ENCODE measurements around the gene COX5A. TPM values are rescaled to one million over a fixed set of nuclear protein-coding genes. Genes with fewer than 3 reads are reported as not detected.

The COX5A gene
- total and polyA plus RNA-seq, 2 donors from 2014 or later: 150 to 701 TPM

GRCh38 chr15:74933573-74933972 is 4.3 kb downstream of the COX5A start:
- FAIRE-seq: no peak
- Histone ChIP-seq H3K27me3 (ENCODE audit: control insufficient read depth, insufficient read depth, low read length) (no peaks in the 10 kb centered on the region), H3K9me3 (ENCODE audit: control insufficient read depth in 2 of 3, insufficient read depth in 1 of 3, low read length in 3 of 3) (no peaks in the 10 kb centered on the region), H3K4me3 (ENCODE audit: low read length in 3 of 3) (no peak overlapping the region), H3K4me1 (ENCODE audit: control insufficient read depth in 2 of 3, insufficient read depth in 2 of 3, low read depth in 1 of 3, low read length in 3 of 3) (peaks cover 0 to 6% (median 3%) of the 10 kb centered on the region in 3 donors), H3K9ac (ENCODE audit: low read length in 3 of 3) (no peak overlapping the region), H3K36me3 (ENCODE audit: control insufficient read depth in 2 of 3, insufficient read depth in 3 of 3, low read length in 3 of 3) (peaks cover 5 to 6% (median 5%) of the 10 kb centered on the region in 3 donors), H3K27ac (ENCODE audit: low read depth in 2 of 2, low read length in 2 of 2) (no peak overlapping the region)
- DNase-seq: no peak
- intact Hi-C loops (cut with DNase I): no loop called here
- no peak for TF ChIP-seq CTCF (IDR thresholded peaks at IDR 0.05; ENCODE audit: borderline replicate concordance, extremely low read depth, insufficient read depth)

- FAIRE-seq (no peak), DNase-seq (no peak)
- Histone ChIP-seq H3K4me1 (ENCODE audit: control insufficient read depth in 2 of 3, insufficient read depth in 2 of 3, low read depth in 1 of 3, low read length in 3 of 3) (peaks cover 0 to 2% (median 0%) of the 10 kb centered on the region in 3 donors), H3K27me3 (ENCODE audit: control insufficient read depth, insufficient read depth, low read length) (no peaks in the 10 kb centered on the region), H3K36me3 (ENCODE audit: control insufficient read depth in 2 of 3, insufficient read depth in 3 of 3, low read length in 3 of 3) (peaks cover 6 to 22% (median 10%) of the 10 kb centered on the region in 3 donors), H3K9ac (ENCODE audit: low read length in 3 of 3) (no peak overlapping the region), H3K9me3 (ENCODE audit: control insufficient read depth in 2 of 3, insufficient read depth in 1 of 3, low read length in 3 of 3) (no peaks in the 10 kb centered on the region), H3K4me3 (ENCODE audit: low read length in 3 of 3) (no peak overlapping the region), H3K27ac (ENCODE audit: low read depth in 2 of 2, low read length in 2 of 2) (no peak overlapping the region)
- intact Hi-C loops (cut with DNase I): no loop called here
- no peak for TF ChIP-seq CTCF (IDR thresholded peaks at IDR 0.05; ENCODE audit: borderline replicate concordance, extremely low read depth, insufficient read depth)
These were observed 9.1 kb downstream of the COX5A start for GRCh38 chr15:74928771-74929198.

- Histone ChIP-seq H3K9me3 (ENCODE audit: control insufficient read depth in 2 of 3, insufficient read depth in 1 of 3, low read length in 3 of 3) (no peaks in the 10 kb centered on the region), H3K9ac (ENCODE audit: low read length in 3 of 3) (no peak overlapping the region), H3K27ac (ENCODE audit: low read depth in 2 of 2, low read length in 2 of 2) (no peak overlapping the region), H3K4me3 (ENCODE audit: low read length in 3 of 3) (no peak overlapping the region), H3K27me3 (ENCODE audit: control insufficient read depth, insufficient read depth, low read length) (no peaks in the 10 kb centered on the region), H3K4me1 (ENCODE audit: control insufficient read depth in 2 of 3, insufficient read depth in 2 of 3, low read depth in 1 of 3, low read length in 3 of 3) (no peaks in the 10 kb centered on the region), H3K36me3 (ENCODE audit: control insufficient read depth in 2 of 3, insufficient read depth in 3 of 3, low read length in 3 of 3) (peaks cover 6 to 35% (median 20%) of the 10 kb centered on the region in 3 donors)
- FAIRE-seq (no peak), DNase-seq (no peak)
- intact Hi-C loops (cut with DNase I): no loop called here
- TF ChIP-seq CTCF (IDR thresholded peaks at IDR 0.05; ENCODE audit: borderline replicate concordance, extremely low read depth, insufficient read depth): no peak
These were observed 13.3 kb downstream of the COX5A start for GRCh38 chr15:74924525-74924924.

- Histone ChIP-seq H3K4me3 (ENCODE audit: low read length in 3 of 3) (no peak overlapping the region), H3K9me3 (ENCODE audit: control insufficient read depth in 2 of 3, insufficient read depth in 1 of 3, low read length in 3 of 3) (no peaks in the 10 kb centered on the region), H3K27ac (ENCODE audit: low read depth in 2 of 2, low read length in 2 of 2) (no peak overlapping the region), H3K9ac (ENCODE audit: low read length in 3 of 3) (no peak overlapping the region), H3K4me1 (ENCODE audit: control insufficient read depth in 2 of 3, insufficient read depth in 2 of 3, low read depth in 1 of 3, low read length in 3 of 3) (no peaks in the 10 kb centered on the region), H3K36me3 (ENCODE audit: control insufficient read depth in 2 of 3, insufficient read depth in 3 of 3, low read length in 3 of 3) (peaks cover 0 to 33% (median 20%) of the 10 kb centered on the region in 3 donors), H3K27me3 (ENCODE audit: control insufficient read depth, insufficient read depth, low read length) (no peaks in the 10 kb centered on the region)
- TF ChIP-seq CTCF (IDR thresholded peaks at IDR 0.05; ENCODE audit: borderline replicate concordance, extremely low read depth, insufficient read depth): no peak
- intact Hi-C loops (cut with DNase I): no loop called here
- DNase-seq (no peak), FAIRE-seq (no peak)
These were observed 17.4 kb downstream of the COX5A start for GRCh38 chr15:74920456-74920855.
